ENCODE results near the gene SFXN5. TPM values are rescaled to one million over a fixed set of nuclear protein-coding genes. Genes with fewer than 3 reads are reported as not detected.

The SFXN5 gene
- total RNA-seq, 1 donor from 2014 or later = 7.6 TPM

DNA sequence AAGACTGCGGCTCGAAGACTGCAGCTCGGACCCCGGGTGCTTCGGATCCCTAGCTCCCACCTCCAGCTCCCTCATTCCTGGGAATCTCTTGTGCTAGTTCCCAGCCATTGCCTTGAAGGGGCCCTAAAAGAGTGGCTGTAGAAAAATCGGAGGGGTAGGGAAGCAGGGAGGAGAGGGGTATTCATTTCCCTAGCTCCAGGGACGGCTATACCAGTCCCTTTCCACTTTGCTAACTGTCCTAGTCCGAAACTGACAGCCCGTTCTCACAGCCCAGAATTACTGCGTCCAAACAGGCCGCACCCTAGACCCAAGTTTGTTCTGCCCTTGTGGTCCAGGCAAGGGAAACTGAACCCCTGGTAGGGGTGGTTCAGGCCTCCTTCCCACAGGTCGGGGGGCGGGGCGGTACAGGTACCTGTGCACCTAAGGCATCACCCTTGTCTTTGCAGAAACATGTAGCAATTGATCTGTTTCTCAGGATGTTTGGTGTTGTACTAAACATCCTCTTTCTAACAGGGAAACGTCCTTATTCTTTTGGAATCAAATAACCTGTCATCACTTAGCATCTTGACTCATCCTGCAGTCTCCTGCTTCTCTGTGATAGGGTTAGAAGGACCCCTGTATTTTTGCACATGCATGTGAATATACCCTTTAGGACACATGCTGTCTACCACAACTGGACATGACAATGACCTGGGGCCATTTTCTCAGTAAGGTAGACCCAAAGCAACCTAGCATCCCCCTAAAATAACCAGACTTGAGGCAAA, 150.2 kb downstream of the SFXN5 start:
- Histone ChIP-seq H3K4me3 (ENCODE audit: low read depth, low read length) (no peak overlapping the region), H3K27me3 (ENCODE audit: control insufficient read depth, insufficient read depth, low read length) (peaks cover 92% of the 10 kb centered on the region), H3K36me3 (ENCODE audit: control insufficient read depth, insufficient read depth, low read length) (no peaks in the 10 kb centered on the region)
- TF ChIP-seq, protein P1, sequence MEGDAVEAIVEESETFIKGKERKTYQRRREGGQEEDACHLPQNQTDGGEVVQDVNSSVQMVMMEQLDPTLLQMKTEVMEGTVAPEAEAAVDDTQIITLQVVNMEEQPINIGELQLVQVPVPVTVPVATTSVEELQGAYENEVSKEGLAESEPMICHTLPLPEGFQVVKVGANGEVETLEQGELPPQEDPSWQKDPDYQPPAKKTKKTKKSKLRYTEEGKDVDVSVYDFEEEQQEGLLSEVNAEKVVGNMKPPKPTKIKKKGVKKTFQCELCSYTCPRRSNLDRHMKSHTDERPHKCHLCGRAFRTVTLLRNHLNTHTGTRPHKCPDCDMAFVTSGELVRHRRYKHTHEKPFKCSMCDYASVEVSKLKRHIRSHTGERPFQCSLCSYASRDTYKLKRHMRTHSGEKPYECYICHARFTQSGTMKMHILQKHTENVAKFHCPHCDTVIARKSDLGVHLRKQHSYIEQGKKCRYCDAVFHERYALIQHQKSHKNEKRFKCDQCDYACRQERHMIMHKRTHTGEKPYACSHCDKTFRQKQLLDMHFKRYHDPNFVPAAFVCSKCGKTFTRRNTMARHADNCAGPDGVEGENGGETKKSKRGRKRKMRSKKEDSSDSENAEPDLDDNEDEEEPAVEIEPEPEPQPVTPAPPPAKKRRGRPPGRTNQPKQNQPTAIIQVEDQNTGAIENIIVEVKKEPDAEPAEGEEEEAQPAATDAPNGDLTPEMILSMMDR (IDR thresholded peaks at IDR 0.05; ENCODE audit: insufficient read depth, low read length, poor library complexity, severe bottlenecking) = no peak
- no peak for DNase-seq (ENCODE audit: low read depth)

DNA sequence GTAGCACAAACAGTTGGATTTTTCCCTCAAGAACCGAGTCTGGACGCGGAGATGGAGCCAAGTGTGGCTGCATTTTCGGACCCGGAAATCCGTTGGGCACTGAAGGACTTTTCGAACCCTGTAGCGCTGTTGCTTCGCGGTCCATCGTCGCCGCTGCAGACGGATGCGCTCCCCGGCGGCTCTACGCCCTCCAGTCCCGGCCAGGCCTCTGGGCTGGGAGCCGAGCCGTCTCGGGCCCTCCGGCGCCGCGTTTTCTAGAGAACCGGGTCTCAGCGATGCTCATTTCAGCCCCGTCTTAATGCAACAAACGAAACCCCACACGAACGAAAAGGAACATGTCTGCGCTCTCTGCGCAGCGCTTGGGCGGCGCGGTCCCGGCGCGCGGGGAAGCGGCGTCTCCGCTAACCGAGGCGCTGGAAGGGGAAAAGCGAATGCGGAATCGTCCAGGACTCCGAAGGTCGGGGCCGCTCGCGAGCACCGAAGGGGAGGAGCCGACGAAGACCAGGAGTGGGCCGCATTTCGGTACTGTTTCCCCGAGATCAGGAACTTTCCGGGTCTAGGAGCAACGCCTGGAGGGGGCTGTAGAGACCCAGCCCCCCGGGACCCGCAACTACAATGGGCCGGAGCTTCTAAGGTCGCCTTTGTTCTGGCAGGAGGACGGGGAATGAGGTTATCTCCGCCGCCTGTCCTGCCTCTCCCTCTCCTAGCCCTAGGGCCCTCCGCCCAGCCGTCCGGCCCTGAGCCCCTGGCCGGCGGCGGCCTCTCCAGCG, 151.0 kb downstream of the SFXN5 start:
- TF ChIP-seq, protein P1 (IDR thresholded peaks at IDR 0.05; ENCODE audit: insufficient read depth, low read length, poor library complexity, severe bottlenecking) = no peak
- DNase-seq (ENCODE audit: low read depth) = no peak
- no peaks in the 10 kb centered on the region for H3K36me3 ChIP-seq (ENCODE audit: control insufficient read depth, insufficient read depth, low read length)
- no peak overlapping the region for H3K4me3 ChIP-seq (ENCODE audit: low read depth, low read length)
- H3K27me3 ChIP-seq (ENCODE audit: control insufficient read depth, insufficient read depth, low read length) = peaks cover 96% of the 10 kb centered on the region

DNA sequence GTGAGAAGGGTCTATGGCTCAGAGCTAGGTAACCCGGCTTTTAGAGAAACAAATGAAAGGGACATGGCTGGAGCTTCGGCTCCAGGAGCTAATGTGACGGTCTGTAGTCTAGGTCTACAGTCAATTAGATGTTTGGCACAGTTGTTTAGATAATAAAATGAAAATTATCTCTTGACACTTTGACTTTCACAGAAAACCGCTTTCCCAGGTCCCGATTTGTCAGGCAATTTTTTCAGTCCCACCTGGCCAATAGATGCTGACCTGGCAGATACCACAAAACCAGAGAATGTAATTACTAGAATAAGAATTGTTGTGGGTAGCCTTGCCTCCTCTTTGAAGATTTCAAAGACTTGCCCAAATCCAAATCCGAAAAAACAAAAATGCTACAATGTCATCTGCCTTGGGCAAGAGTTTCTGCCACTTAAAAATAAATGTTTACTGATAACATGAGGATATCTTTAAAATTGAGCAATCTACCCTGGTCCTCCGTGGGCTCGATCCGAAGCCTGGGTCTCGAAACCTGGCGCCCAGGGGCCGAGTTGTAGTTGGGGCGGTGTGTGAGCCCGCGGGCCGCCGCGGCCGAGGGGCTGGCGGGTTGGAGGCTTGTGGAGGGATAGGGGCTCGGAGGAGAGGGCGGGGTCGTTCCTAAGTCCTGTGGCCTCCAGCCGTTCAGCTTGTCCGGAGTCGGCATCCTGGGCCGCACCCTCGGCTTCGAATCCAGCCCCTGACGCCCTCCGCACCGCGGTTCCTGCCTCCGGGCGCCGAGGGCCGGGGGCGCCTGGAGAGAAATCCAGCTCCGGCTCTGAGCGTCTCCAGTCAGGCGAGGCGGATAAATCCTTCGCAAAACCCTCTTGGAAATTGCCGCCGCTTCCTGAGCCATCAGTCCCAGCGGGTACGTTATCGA, 151.8 kb downstream of the SFXN5 start:
- DNase-seq (ENCODE audit: low read depth) = no peak
- TF ChIP-seq, protein P1 (IDR thresholded peaks at IDR 0.05; ENCODE audit: insufficient read depth, low read length, poor library complexity, severe bottlenecking) = no peak
- no peaks in the 10 kb centered on the region for H3K36me3 ChIP-seq (ENCODE audit: control insufficient read depth, insufficient read depth, low read length)
- H3K4me3 ChIP-seq (ENCODE audit: low read depth, low read length) = no peak overlapping the region
- H3K27me3 ChIP-seq (ENCODE audit: control insufficient read depth, insufficient read depth, low read length) = peaks cover 97% of the 10 kb centered on the region

DNA sequence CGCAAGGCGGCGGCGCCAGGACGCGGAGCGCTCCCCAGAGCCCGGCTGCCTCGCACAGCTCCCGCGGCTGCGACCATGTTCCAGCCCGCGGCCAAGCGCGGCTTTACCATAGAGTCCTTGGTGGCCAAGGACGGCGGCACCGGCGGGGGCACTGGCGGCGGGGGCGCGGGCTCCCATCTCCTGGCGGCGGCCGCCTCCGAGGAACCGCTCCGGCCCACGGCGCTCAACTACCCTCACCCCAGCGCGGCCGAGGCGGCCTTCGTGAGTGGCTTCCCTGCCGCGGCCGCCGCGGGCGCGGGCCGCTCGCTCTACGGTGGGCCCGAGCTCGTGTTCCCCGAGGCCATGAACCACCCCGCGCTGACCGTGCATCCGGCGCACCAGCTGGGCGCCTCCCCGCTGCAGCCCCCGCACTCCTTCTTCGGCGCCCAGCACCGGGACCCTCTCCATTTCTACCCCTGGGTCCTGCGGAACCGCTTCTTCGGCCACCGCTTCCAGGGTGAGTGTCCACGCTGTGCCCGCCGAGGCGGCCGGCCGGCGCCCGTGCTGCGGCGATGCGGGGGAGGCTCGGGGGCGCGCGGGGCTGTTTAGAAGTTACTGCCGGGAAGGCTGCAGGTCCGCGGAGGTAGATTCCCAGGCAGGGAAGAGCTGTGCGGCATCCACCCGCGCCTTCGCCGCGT, 153.5 kb downstream of the SFXN5 start:
- Histone ChIP-seq H3K4me3 (ENCODE audit: low read depth, low read length) (peak overlapping the region; percentile 19), H3K27me3 (ENCODE audit: control insufficient read depth, insufficient read depth, low read length) (peaks cover 97% of the 10 kb centered on the region), H3K36me3 (ENCODE audit: control insufficient read depth, insufficient read depth, low read length) (no peaks in the 10 kb centered on the region)
- DNase-seq (ENCODE audit: low read depth) = no peak
- TF ChIP-seq, protein P1 (IDR thresholded peaks at IDR 0.05; ENCODE audit: insufficient read depth, low read length, poor library complexity, severe bottlenecking) = no peak

DNA sequence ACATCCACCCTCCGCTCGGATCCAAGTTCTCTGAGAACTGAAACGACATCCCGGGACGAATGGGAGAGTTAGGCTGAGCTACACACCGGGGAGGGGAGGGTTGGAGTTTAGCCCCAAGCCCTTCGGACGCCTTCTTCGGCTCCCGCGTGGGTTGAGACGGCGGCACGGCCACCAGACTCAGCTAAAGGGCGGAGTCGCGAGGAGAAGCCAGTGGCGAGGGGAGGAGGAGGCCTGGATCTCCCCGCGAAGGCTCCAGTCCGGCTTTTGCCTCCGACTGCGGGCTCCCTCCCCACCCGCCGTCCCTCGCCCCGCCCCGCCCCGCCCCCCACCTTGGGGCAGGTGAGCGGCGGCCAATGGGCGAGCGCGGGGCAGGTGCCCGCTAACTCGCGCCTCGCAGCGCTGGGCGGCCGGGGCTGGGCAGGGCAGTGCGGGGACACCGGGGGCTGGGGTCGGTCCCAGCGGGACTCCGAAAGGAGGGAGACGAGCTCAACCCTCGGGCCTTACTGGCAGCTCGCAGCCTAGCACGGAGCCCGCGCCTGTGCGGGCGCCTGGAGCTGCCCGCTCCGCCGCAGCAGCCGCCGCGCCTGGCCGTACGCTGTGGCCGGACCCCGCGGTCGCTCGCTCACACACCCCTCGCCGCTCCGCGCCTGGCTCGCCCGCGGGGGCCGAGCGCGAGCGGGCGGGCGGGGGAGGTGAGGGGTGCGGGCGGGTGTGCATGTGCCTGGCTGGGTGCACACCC, 154.2 kb downstream of the SFXN5 start, which contains the start of gene EMX1:
Gene EMX1, plus strand, starts transcription at position 382 of the 739 bp plus-strand sequence. Its CDS starts 334 bp downstream, at position 716.
- DNase-seq (ENCODE audit: low read depth) = no peak
- no peaks in the 10 kb centered on the region for H3K36me3 ChIP-seq (ENCODE audit: control insufficient read depth, insufficient read depth, low read length)
- peak within 1 kb of the TSS; percentile 24 for H3K4me3 ChIP-seq (ENCODE audit: low read depth, low read length)
- TF ChIP-seq, protein P1 (IDR thresholded peaks at IDR 0.05; ENCODE audit: insufficient read depth, low read length, poor library complexity, severe bottlenecking) = no peak
- H3K27me3 ChIP-seq (ENCODE audit: control insufficient read depth, insufficient read depth, low read length) = peaks cover 90% of the 10 kb centered on the region
